CD8-positive, alpha-beta memory T cell (primary cell): ENCODE data around the gene MRTFB. TPM values are rescaled to one million over a fixed set of nuclear protein-coding genes. Genes with fewer than 3 reads are reported as not detected.
"Not testable (repeated sequence)": the region's sequence is repeated elsewhere in the genome, so short reads cannot be mapped to it uniquely, and the experiment has no call there.

Experiments
- CTCF ChIA-PET: fragments of 350-600 bp; sonication (Branson Sonifier 250); formaldehyde crosslinking; loops from one replicate; lab custom pipeline; 2021; ENCODE audit warnings: antibody characterized with exemption; lab: Charles Lee
- POLR2A ChIA-PET: fragments of 350-600 bp; sonication (Branson Sonifier 250); formaldehyde crosslinking; loops from one replicate; lab custom pipeline; 2021; ENCODE audit warnings: antibody characterized with exemption; lab: Charles Lee
- DNase-seq, 5 donors: peaks; one replicate each; pipeline versions ENCODE4 v3.0.0 to v3.0.0-alpha.2; 2020 to 2022; ENCODE audit warnings: mixed read lengths in 1 of 5
- H3K27ac ChIP-seq: one replicate; pipeline ENCODE4 v1.7.0; 2013; ENCODE audit warnings: low read depth, mild to moderate bottlenecking, low read length, moderate library complexity
- H3K27me3 ChIP-seq: 2 replicates; pipeline ENCODE4 v1.7.0; 2013; ENCODE audit warnings: low read length, mild to moderate bottlenecking; ENCODE audit not compliant: insufficient read depth, poor library complexity, severe bottlenecking
- H3K36me3 ChIP-seq: 2 replicates; pipeline ENCODE4 v1.7.0; 2013; ENCODE audit warnings: mild to moderate bottlenecking, low read length, moderate library complexity; ENCODE audit not compliant: insufficient read depth
- H3K4me1 ChIP-seq: 2 replicates; pipeline ENCODE4 v1.7.0; 2013; ENCODE audit warnings: mild to moderate bottlenecking, low read length, moderate library complexity; ENCODE audit not compliant: insufficient read depth
- H3K4me3 ChIP-seq: 2 replicates; pipeline ENCODE4 v1.7.0; 2013; ENCODE audit warnings: mild to moderate bottlenecking, low read length
- H3K9me3 ChIP-seq: 2 replicates; pipeline ENCODE4 v1.7.0; 2013; ENCODE audit warnings: mild to moderate bottlenecking, low read length
- H3K27ac Mint-ChIP-seq, 8 donors: one replicate each; pipeline ENCODE4 v1.8.0; 2020 to 2021; ENCODE audit warnings: mixed read lengths in 8 of 8, mild to moderate bottlenecking in 6 of 8, inconsistent platforms in 3 of 8, moderate library complexity in 3 of 8
- H3K27me3 Mint-ChIP-seq, 2 donors: one replicate each; pipeline ENCODE4 v1.8.0; 2020 to 2021; ENCODE audit warnings: mixed read lengths in 2 of 2, mild to moderate bottlenecking in 1 of 2, moderate library complexity in 1 of 2
- H3K36me3 Mint-ChIP-seq, 3 donors: one replicate each; pipeline ENCODE4 v1.8.0; 2020 to 2021; ENCODE audit warnings: mixed read lengths in 3 of 3, inconsistent platforms in 1 of 3, mild to moderate bottlenecking in 1 of 3
- H3K4me1 Mint-ChIP-seq, 3 donors: one replicate each; pipeline ENCODE4 v1.8.0; 2020 to 2021; ENCODE audit warnings: mixed read lengths in 3 of 3, inconsistent platforms in 1 of 3, mild to moderate bottlenecking in 1 of 3
- H3K4me3 Mint-ChIP-seq, 7 donors: one replicate each; pipeline ENCODE4 v1.8.0; 2020 to 2021; ENCODE audit warnings: mixed read lengths in 7 of 7, mild to moderate bottlenecking in 6 of 7, moderate library complexity in 4 of 7, inconsistent platforms in 2 of 7
- H3K9me3 Mint-ChIP-seq, 5 donors: one replicate each; pipeline ENCODE4 v1.8.0; 2020 to 2022; ENCODE audit warnings: mixed read lengths in 5 of 5, mild to moderate bottlenecking in 3 of 5, moderate library complexity in 2 of 5, inconsistent platforms in 1 of 5
- polyA plus RNA-seq: library from polyadenylated mRNA; unstranded; fragments of 300-500 nt; fragmentation: Illumina TruSeq; gene quantifications from one replicate; pipeline ENCODE4 v1.2.3, GENCODE V29; 2021
- total RNA-seq, 2 experiments: library from RNA; stranded (reverse); gene quantifications; one replicate each; pipeline ENCODE4 v1.2.3, GENCODE V29; 2021

MRTFB gene
- total and polyA plus RNA-seq, 3 experiments from 2014 or later = 6.5 to 12.2 (median 12.0) TPM

DNA sequence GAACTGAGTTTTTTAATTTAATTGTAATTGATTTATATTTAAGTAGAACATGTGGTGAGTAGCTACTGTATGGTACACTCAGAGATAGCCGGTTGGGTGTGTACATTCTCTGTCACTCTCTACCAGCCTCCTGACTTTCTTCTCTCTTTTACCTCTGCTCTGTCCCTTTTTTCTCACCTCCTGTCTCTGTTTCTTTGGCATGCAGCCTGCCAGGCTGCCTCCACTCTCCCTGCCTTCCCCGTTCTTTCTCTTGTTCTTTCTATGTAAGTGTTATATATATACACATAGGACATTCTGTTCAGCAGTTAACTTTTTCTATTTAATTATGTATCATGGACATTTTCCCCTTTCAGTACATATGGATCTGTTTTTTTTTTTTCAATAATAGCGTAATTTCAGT, 50.8 kb downstream of the MRTFB start:
- Mint-ChIP-seq H3K9me3 (peaks cover 0 to 3% (median 2%) of the 10 kb centered on the region in 5 donors), H3K4me1 (peaks cover 0 to 6% (median 5%) of the 10 kb centered on the region in 3 donors), H3K27ac (no peak overlapping the region), H3K36me3 (peaks cover 0 to 15% (median 1%) of the 10 kb centered on the region in 3 donors), H3K4me3 (no peak overlapping the region), H3K27me3 (peaks cover 0 to 2% of the 10 kb centered on the region in 2 donors)
- Histone ChIP-seq H3K9me3 (no peaks in the 10 kb centered on the region), H3K36me3 (no peaks in the 10 kb centered on the region), H3K4me1 (no peaks in the 10 kb centered on the region), H3K27ac (no peak overlapping the region), H3K4me3 (no peak overlapping the region), H3K27me3 (no peaks in the 10 kb centered on the region)
- CTCF ChIA-PET = no interaction called here
- no peak for DNase-seq
- POLR2A ChIA-PET = no interaction called here

DNA sequence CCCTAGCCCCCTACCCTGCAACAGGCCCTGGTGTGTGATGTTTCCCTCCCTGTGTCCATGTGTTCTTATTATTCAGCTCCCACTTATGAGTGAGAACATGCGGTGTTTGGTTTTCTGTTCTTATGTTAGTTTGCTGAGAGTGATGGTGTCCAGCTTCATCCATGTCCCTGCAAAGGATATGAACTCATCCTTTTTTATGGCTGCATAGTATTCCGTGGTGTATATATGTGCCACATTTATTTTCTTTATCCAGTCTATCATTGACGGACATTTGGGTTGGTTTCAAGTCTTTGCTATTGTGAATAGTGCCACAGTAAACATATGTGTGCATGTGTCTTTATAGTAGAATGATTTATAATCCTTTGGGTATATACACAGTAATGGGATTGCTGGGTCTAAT, 51.3 kb downstream of the MRTFB start:
- H3K4me1 ChIP-seq, POLR2A ChIA-PET, H3K4me3 ChIP-seq, H3K27me3 Mint-ChIP-seq, H3K27ac ChIP-seq, H3K9me3 Mint-ChIP-seq, H3K27ac Mint-ChIP-seq, H3K4me3 Mint-ChIP-seq, H3K27me3 ChIP-seq, H3K9me3 ChIP-seq, CTCF ChIA-PET, H3K4me1 Mint-ChIP-seq, H3K36me3 ChIP-seq, DNase-seq: not testable (repeated sequence)
- peaks cover 0 to 15% (median 1%) of the 10 kb centered on the region in 3 donors for H3K36me3 Mint-ChIP-seq

GRCh38 chr16:14125000-14125681, 54.0 kb downstream of the MRTFB start:
- peaks cover 0 to 2% of the 10 kb centered on the region in 2 donors for H3K27me3 Mint-ChIP-seq
- DNase-seq = no peak
- no peak overlapping the region for H3K27ac ChIP-seq
- ChIA-PET POLR2A (no interaction called here), CTCF (no interaction called here)
- H3K4me3 ChIP-seq = no peak overlapping the region
- H3K9me3 ChIP-seq = no peaks in the 10 kb centered on the region
- peaks cover 0 to 2% (median under 1%) of the 10 kb centered on the region in 5 donors for H3K9me3 Mint-ChIP-seq
- H3K4me1 ChIP-seq = no peaks in the 10 kb centered on the region
- H3K27ac Mint-ChIP-seq = no peak overlapping the region
- H3K36me3 Mint-ChIP-seq = peaks cover 0 to 7% (median 5%) of the 10 kb centered on the region in 3 donors
- H3K4me3 Mint-ChIP-seq = no peak overlapping the region
- peaks cover 0 to 6% (median 5%) of the 10 kb centered on the region in 3 donors for H3K4me1 Mint-ChIP-seq
- H3K36me3 ChIP-seq = no peaks in the 10 kb centered on the region
- H3K27me3 ChIP-seq = no peaks in the 10 kb centered on the region

DNA sequence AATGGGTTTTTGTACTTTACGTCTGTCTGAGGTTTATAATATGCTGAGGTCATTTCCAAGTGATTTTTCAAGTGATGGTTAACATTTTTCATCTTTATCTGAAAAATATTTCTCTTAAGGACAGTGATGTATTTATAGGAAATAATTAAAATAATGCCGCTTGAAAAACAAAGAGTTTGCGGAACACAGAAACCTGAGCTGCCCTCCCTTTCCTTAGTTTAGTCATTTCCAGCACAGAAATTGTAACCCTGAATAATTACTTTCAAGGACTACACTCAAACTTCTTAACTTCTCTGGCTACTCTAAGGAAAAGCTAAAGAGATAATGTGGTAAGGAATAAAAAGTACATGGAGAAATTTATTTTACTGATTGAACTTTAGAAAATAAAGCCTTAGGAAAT, 54.6 kb downstream of the MRTFB start:
- H3K27me3 ChIP-seq = no peaks in the 10 kb centered on the region
- H3K27ac ChIP-seq = no peak overlapping the region
- Mint-ChIP-seq H3K9me3 (peaks cover 0 to 2% (median 0%) of the 10 kb centered on the region in 5 donors), H3K27me3 (peaks cover 0 to 2% of the 10 kb centered on the region in 2 donors), H3K36me3 (peaks cover 0 to 10% (median 7%) of the 10 kb centered on the region in 3 donors), H3K4me3 (no peak overlapping the region), H3K27ac (no peak overlapping the region), H3K4me1 (peaks cover 0 to 5% (median 4%) of the 10 kb centered on the region in 3 donors)
- no peaks in the 10 kb centered on the region for H3K4me1 ChIP-seq
- DNase-seq = no peak
- H3K36me3 ChIP-seq = no peaks in the 10 kb centered on the region
- no peak overlapping the region for H3K4me3 ChIP-seq
- ChIA-PET POLR2A (no interaction called here), CTCF (no interaction called here)
- H3K9me3 ChIP-seq = no peaks in the 10 kb centered on the region

DNA sequence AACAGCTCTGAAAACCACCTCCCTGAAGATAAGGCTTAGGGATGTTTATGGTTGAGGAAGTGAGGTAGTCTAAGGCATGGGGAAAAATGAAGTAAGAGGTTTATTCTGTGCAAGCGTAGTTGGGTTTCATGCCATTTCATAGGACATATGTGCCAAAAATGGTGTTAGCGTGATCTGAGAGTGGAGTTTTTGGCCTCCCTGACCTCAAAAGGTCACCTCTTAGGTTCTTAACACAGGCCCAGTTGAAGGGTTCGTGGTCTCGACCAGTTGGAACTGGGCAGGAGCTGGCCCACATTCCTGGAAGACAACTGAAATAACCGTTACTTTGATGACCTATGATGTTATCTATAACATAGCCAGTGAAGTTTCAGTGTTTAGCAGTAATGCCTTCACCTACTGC, 57.0 kb downstream of the MRTFB start:
- no peaks in the 10 kb centered on the region for H3K36me3 ChIP-seq
- H3K27me3 ChIP-seq = no peaks in the 10 kb centered on the region
- no peaks in the 10 kb centered on the region for H3K9me3 Mint-ChIP-seq
- H3K9me3 ChIP-seq = no peaks in the 10 kb centered on the region
- no peak for DNase-seq
- H3K27me3 Mint-ChIP-seq = no peaks in the 10 kb centered on the region
- peaks cover 0 to 5% (median 4%) of the 10 kb centered on the region in 3 donors for H3K4me1 Mint-ChIP-seq
- CTCF ChIA-PET = no interaction called here
- no peak overlapping the region for H3K27ac Mint-ChIP-seq
- POLR2A ChIA-PET = no interaction called here
- no peaks in the 10 kb centered on the region for H3K4me1 ChIP-seq
- no peak overlapping the region for H3K4me3 ChIP-seq
- peak overlapping the region; percentile 49 for H3K27ac ChIP-seq
- no peak overlapping the region for H3K4me3 Mint-ChIP-seq
- H3K36me3 Mint-ChIP-seq = peaks cover 0 to 15% (median 7%) of the 10 kb centered on the region in 3 donors

- POLR2A ChIA-PET = no interaction called here
Measured at GRCh38 chr16:14129502-14129901, 58.4 kb downstream of the MRTFB start.

DNA sequence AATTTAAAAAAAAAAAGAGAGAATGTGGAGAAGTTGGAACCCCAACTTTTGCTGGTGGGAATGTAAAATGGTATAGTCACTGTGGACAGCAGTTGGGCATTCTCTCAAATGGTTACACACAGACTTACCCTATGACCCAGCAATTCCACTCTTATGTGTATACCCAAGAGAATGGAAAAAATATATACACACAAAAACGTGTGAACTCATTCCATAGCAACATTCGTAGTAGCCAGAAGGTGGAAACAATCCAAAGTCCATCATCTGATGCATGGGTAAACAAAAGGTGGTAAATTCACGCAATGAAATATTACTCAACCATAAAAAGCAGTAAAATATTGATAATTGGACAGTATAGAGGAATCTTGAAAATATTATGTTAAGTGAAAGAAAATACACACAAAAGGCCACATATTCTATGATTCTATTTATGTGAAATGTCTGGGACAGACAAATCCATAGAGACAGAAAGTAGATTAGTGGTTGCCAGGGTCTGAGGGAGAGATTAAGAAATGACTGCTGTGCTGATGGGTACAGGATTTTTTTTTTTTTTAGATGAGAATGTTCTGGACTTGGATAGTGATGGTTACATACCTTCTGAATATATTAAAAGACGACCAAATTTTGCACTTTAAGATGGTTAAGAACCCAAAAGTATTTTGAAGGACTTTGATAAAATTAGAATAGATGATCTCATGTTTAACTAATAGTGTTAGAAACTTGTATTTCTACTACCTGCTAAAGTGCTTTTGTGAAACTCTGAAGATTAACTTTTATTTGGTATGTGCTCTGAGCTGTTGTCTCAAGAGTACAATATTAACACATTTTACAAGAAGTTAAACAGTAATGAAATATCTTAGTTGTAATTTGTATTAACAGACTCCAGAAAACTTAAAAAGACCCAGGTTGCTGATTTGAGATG, 60.9 kb downstream of the MRTFB start:
- no peaks in the 10 kb centered on the region for H3K9me3 ChIP-seq
- H3K4me3 Mint-ChIP-seq = no peak overlapping the region
- no peaks in the 10 kb centered on the region for H3K27me3 Mint-ChIP-seq
- no peaks in the 10 kb centered on the region for H3K4me1 Mint-ChIP-seq
- ChIA-PET POLR2A (no interaction called here), CTCF (no interaction called here)
- H3K27ac Mint-ChIP-seq = no peak overlapping the region
- no peak for DNase-seq
- no peak overlapping the region for H3K4me3 ChIP-seq
- peaks cover 4 to 20% (median 10%) of the 10 kb centered on the region in 3 donors for H3K36me3 Mint-ChIP-seq
- no peaks in the 10 kb centered on the region for H3K27me3 ChIP-seq
- H3K27ac ChIP-seq = no peak overlapping the region
- H3K9me3 Mint-ChIP-seq = no peaks in the 10 kb centered on the region
- H3K36me3 ChIP-seq = no peaks in the 10 kb centered on the region
- H3K4me1 ChIP-seq = no peaks in the 10 kb centered on the region

More at GRCh38 chr16:14129502-14129901, 58.4 kb downstream of the MRTFB start:
- H3K4me3 ChIP-seq = no peak overlapping the region
- H3K4me1 ChIP-seq = no peaks in the 10 kb centered on the region
- no peaks in the 10 kb centered on the region for H3K27me3 Mint-ChIP-seq
- no peaks in the 10 kb centered on the region for H3K9me3 Mint-ChIP-seq
- H3K27ac ChIP-seq = no peak overlapping the region
- no peak overlapping the region for H3K27ac Mint-ChIP-seq
- CTCF ChIA-PET = no interaction called here
- H3K4me1 Mint-ChIP-seq = peaks cover 0 to 5% (median 1%) of the 10 kb centered on the region in 3 donors
- H3K9me3 ChIP-seq = no peaks in the 10 kb centered on the region
- H3K36me3 ChIP-seq = no peaks in the 10 kb centered on the region
- DNase-seq = no peak
- H3K36me3 Mint-ChIP-seq = peaks cover 2 to 15% (median 7%) of the 10 kb centered on the region in 3 donors
- no peak overlapping the region for H3K4me3 Mint-ChIP-seq
- no peaks in the 10 kb centered on the region for H3K27me3 ChIP-seq

DNA sequence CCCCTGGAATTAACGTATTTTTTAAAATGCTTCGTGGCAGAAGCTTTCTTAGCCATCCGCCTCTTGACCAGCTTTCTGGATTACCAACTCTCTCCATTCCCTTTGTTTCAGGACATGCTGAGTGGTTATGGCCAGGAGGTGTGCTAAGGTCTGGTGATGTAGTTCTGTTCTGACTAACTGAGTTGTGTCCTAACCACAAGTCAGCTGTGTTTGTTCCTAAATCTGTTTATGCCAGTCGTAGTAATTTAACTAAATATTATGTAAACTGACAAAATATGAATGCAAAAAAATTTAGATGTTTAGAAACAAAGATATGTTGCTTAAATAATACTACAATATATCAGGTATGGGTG, 61.6 kb downstream of the MRTFB start:
- POLR2A ChIA-PET = no interaction called here

More for the DNA sequence above, 61.6 kb downstream of the MRTFB start:
- Mint-ChIP-seq H3K27ac (no peak overlapping the region), H3K9me3 (no peaks in the 10 kb centered on the region), H3K4me3 (no peak overlapping the region), H3K27me3 (no peaks in the 10 kb centered on the region), H3K4me1 (no peaks in the 10 kb centered on the region), H3K36me3 (peaks cover 4 to 23% (median 10%) of the 10 kb centered on the region in 3 donors)
- no peak for DNase-seq
- Histone ChIP-seq H3K27me3 (no peaks in the 10 kb centered on the region), H3K4me1 (no peaks in the 10 kb centered on the region), H3K27ac (no peak overlapping the region), H3K9me3 (no peaks in the 10 kb centered on the region), H3K4me3 (no peak overlapping the region), H3K36me3 (no peaks in the 10 kb centered on the region)
- CTCF ChIA-PET = no interaction called here
